HG03457 (cell line): Measurements from ENCODE around the gene AMIGO2.
"Not testable (repeated sequence)": the region's sequence is repeated elsewhere in the genome, so short reads cannot be mapped to it uniquely, and the experiment has no call there.

Experiments
- ATAC-seq: cut with Tn5 transposase; IDR thresholded peaks from one replicate; pipeline ENCODE4 v1.9.1; 2021; ENCODE audit warnings: moderate number of reproducible peaks; ENCODE audit not compliant: unreplicated experiment

Gene AMIGO2

GRCh38 chr12:47075192-47076084 is 4.3 kb downstream of the AMIGO2 start:
- ATAC-seq = no peak

GRCh38 chr12:47074757-47075156 is 5.0 kb downstream of the AMIGO2 start:
- ATAC-seq = no peak

GRCh38 chr12:47073951-47074350 is 5.8 kb downstream of the AMIGO2 start:
- ATAC-seq = no peak

- no peak for ATAC-seq
Measured at GRCh38 chr12:47071241-47071852, 8.4 kb downstream of the AMIGO2 start.

- no peak for ATAC-seq
Measured at GRCh38 chr12:47070310-47070709, 9.4 kb downstream of the AMIGO2 start.

- no peak for ATAC-seq
Measured at GRCh38 chr12:47068539-47068938, 11.2 kb downstream of the AMIGO2 start.

- no peak for ATAC-seq
Measured at GRCh38 chr12:47067771-47068431, 11.9 kb downstream of the AMIGO2 start.

GRCh38 chr12:47067176-47067575 is 12.6 kb downstream of the AMIGO2 start:
- no peak for ATAC-seq

- no peak for ATAC-seq
Measured at GRCh38 chr12:47066278-47067025, 13.3 kb downstream of the AMIGO2 start.

- no peak for ATAC-seq
Measured at GRCh38 chr12:47065546-47065945, 14.2 kb downstream of the AMIGO2 start.

- not testable (repeated sequence) for ATAC-seq
Measured at GRCh38 chr12:47058640-47059039, 21.1 kb downstream of the AMIGO2 start.

- not testable (repeated sequence) for ATAC-seq
Measured at GRCh38 chr12:47056944-47057343, 22.8 kb downstream of the AMIGO2 start.

- not testable (repeated sequence) for ATAC-seq
Measured at GRCh38 chr12:47055856-47056255, 23.9 kb downstream of the AMIGO2 start.

GRCh38 chr12:47054659-47055058 is 25.1 kb downstream of the AMIGO2 start:
- no peak for ATAC-seq

- ATAC-seq = no peak
Measured at GRCh38 chr12:47053961-47054360, 25.8 kb downstream of the AMIGO2 start.

- no peak for ATAC-seq
Measured at GRCh38 chr12:47052274-47052673, 27.5 kb downstream of the AMIGO2 start.

- ATAC-seq = not testable (repeated sequence)
Measured at GRCh38 chr12:47051291-47051690, 28.5 kb downstream of the AMIGO2 start.

GRCh38 chr12:47048541-47048940 is 31.2 kb downstream of the AMIGO2 start:
- no peak for ATAC-seq

- no peak for ATAC-seq
Measured at GRCh38 chr12:47041327-47041726, 38.4 kb downstream of the AMIGO2 start.

- ATAC-seq = no peak
Measured at GRCh38 chr12:47039756-47040155, 40.0 kb downstream of the AMIGO2 start.

GRCh38 chr12:47039079-47039478 is 40.7 kb downstream of the AMIGO2 start:
- no peak for ATAC-seq
